ENCODE results near the gene EXO1.
"Not testable (repeated sequence)": the region's sequence is repeated elsewhere in the genome, so short reads cannot be mapped to it uniquely, and the experiment has no call there.

EXO1 gene

DNA sequence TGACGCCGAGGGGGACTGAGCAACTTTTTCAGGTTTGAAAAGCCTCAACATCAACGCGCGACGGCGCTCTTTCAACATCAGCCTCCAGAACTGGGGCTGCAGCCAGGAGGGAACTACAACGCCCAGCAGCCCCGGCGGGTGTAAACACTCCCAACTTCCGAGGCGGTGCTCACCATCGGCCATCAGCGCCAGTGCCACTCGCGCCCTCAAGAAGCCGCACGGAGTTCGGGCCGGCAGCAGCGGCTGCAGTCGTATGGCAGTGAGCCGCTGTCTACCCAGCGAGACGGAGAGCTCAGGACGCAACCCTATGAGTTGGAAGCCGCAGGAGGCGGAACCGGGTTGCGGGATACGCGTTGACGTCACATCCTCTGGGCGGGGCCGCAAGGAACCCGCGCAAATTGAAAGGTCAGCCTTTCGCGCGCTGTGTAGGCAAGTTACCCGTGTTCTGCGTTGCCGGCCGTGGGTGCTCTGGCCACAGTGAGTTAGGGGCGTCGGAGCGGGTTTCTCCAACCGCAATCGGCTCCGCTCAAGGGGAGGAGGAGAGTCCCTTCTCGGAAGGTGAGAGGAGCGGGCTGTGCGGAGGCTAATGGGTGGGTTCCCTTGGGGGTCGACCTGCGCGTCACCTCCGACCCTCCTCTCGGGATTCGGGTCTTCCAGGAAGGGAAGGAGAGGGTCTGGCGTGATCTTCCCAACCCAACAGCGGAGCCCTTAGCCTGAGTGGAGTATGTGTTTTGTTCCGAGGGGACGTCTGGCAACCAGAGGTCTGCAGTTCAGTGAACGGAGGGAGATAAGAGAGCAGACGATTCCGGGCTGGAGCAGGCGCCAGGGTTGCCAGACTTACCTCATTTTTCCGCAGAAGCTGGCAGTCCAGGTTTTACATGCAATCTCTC is at the start of gene EXO1:
Gene EXO1 (plus strand): TSS at position 409 of the 890 bp plus-strand sequence. CDS start 2,222 bp downstream, outside the sequence.
- peak; percentile 92 for DNase-seq

- DNase-seq = no peak
These were observed 48.6 kb upstream of the EXO1 start for GRCh38 chr1:241799416-241799815.

GRCh38 chr1:241800640-241801039 is 47.4 kb upstream of the EXO1 start:
- DNase-seq = no peak

DNA sequence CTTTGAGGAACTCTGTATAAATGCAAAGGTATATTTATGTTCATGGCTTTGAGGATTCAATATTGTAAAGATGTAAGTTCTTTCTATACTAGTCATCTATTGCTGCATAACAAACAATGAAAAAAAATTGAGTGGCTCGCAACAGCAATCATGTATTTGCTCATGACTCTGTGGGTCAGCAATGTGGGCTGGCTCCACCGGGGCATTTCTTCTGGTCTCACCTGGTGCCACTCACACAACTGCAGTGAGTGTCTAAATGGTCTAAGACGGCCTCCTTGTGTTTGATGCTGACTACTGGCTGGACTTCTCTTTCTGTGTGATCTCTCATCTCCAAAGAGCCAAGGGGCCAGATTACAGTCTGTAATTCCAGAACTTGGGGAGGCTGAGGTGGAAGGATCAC is 45.1 kb upstream of the EXO1 start:
- DNase-seq = no peak

GRCh38 chr1:241804706-241805105 is 43.3 kb upstream of the EXO1 start:
- not testable (repeated sequence) for DNase-seq

DNA sequence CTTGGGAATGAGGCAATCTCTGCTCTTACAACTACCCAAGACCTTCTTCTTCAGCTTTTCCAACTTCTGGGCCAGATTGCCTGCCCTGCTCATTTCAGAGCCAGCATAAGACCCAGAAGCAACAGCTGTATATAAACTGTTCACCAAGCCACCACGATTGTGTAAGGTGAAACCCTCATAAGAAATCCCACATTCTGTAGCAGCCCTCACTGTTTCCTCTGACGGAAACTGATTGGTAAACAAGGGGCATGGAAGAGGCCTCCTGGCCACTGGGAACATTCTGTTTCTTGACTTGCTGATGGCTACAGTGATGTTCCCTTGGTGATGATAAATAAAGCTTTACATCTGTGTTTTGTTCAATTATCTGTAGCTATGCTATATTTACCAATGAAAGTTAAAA is 39.7 kb upstream of the EXO1 start:
- no peak for DNase-seq

GRCh38 chr1:241810769-241811405 is 37.1 kb upstream of the EXO1 start:
- DNase-seq = no peak

DNA sequence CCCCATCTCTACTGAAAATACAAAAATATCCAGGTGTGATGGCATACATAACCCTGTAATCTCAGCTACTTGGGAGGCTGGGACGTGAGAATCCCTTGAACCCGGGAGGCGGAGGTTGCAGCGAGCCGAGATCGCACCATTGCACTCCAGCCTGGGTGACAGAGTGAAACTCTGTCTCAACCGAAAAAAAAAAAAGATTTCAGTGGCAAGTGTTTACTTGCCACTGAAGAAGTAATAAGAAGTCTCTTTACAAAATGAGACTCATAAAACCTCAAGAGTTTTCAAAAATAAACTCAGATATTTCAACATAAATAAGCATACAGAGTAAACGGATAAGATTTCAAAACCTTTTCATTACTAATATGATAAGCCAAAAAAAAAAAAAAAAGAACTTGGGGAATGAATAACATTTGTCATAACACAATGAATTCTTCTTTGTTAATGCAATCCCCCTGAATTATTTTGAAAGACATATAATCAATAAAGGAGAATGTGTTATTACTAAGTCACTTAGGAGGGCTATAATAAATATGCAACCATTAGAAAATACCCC is 34.2 kb upstream of the EXO1 start:
- DNase-seq = no peak

DNA sequence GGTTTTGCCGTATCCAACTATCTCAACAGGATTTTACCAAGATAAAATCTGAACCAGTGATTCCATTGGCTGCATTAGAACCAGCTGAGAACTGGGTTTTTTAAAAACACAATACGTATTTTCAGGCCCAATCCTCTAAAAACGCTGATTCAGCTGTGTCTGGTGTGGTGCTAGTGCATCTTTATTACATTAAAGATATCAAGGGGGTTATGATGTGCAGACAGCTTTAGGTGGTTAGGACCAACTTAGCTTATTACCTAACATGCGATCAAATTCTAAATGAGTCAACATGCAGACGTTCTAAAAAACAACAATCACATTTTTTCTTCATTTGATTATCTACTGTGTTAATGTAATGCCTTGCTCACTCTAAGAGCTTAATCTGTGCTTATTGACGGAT is 32.0 kb upstream of the EXO1 start:
- no peak for DNase-seq

DNA sequence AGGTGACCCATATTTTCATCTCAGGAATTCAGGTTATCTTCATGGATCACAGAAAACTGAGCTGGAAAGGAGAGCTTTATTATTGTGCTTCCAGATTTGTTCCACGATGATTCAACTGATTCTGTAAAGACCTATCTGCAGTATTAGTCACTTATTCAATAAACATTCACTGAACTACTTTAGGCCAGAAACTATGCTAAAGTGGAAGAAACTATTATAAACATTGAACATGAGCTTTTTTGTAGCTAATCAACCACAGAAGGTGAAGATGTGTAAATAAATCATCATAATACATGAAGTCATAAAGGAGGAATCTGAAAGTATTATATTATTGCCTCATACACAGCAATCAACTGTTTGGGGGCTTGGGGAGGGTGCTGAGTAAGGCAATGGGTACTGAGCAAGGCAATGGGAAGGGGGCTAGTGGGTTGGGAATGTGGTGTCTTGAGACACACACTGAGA is 30.6 kb upstream of the EXO1 start:
- no peak for DNase-seq

GRCh38 chr1:241817956-241818612 is 29.9 kb upstream of the EXO1 start:
- DNase-seq = no peak

DNA sequence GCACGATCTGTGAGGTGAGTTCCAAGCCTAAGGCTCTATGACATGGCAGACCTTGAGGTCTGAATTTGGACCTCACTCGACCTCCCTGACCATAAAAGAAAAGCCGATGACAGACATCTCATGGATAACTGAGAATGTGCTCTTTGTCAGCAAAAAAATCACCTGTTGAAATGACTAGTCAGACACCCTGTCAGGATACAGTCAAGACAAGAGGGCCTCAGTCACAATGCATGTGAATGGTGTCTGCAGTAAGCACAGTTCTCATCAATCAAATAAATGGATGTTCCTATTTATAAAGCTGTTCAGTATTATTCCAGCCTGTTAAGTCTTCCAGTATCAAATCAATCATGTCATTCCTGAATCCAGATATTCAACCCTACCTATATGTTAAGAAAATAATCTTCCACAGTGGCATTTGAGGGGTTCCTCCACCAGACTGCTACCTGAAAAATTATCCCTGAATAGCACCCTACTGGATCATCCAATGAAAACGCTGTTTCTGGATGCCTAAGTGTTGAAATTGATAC is 28.6 kb upstream of the EXO1 start:
- no peak for DNase-seq

- no peak for DNase-seq
These were observed 26.6 kb upstream of the EXO1 start for GRCh38 chr1:241821363-241821762.

- DNase-seq = no peak
These were observed 25.2 kb upstream of the EXO1 start for GRCh38 chr1:241822846-241823245.

DNA sequence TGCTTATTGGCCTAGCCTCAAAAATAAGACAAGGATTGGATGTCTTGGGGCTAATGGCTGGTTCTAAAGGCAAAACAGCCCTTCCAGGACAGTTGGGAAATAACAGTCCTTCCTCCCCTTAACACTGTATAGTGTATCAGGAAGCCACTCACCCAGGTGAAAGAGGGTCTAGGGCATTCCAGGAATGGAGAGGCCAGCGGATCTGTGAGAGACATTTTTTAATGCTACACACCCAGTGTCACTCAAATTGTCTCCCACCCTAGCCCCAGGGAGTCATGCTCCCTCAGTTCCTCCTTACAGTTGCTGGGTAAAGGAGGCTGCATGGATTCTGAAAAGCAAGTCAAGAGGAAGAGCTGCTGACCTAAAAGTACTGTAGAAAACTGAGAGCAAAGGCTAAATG is 24.1 kb upstream of the EXO1 start:
- no peak for DNase-seq

DNA sequence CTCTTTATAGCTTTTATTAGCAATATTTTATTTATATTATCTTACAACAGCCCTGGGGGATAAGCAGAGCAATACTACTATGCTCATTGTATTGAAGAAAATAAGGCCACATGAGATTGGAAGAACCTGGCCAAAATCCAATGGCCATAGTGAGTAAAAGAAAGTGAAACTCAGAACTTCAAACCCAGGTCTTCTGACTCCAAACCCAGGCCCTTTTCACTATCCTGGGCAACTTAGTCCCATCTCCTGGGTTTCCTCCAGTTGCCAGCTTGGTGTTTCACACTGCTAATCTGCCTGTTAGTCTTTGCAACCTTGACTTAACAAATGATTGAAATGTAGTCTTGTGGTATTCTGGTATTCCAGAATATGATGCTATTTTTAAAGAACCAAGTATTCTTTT is 22.4 kb upstream of the EXO1 start:
- no peak for DNase-seq

GRCh38 chr1:241826613-241827012 is 21.4 kb upstream of the EXO1 start:
- not testable (repeated sequence) for DNase-seq

GRCh38 chr1:241827264-241827663 is 20.7 kb upstream of the EXO1 start:
- no peak for DNase-seq

DNA sequence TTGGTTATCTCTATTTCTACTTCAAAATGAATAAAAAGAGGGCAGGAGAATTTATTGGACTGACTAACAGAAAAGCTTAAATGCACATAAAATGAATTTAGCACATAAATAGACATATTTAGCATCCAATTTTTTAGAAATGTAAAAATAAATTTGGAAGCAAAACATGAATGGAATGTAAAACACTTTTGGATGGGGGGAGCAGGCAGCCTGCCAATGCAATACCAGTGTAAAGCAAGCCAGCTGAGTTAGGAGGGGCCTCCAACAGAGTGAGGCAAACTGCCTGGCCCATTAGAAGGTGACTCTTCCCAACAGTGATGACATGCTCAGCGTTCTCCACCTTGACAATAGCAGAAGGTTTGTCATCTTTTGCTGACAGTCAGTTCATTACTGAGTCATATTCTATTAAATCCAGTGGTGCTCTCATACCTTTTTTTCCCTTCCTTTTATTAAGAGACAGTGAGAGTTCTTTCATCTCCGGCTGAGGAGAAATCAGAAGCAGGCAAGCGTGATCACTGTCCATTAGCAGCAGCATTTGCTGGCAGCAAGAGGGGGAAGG is 19.5 kb upstream of the EXO1 start:
- DNase-seq = peak; percentile 19

- no peak for DNase-seq
These were observed 18.5 kb upstream of the EXO1 start for GRCh38 chr1:241829468-241829867.

DNA sequence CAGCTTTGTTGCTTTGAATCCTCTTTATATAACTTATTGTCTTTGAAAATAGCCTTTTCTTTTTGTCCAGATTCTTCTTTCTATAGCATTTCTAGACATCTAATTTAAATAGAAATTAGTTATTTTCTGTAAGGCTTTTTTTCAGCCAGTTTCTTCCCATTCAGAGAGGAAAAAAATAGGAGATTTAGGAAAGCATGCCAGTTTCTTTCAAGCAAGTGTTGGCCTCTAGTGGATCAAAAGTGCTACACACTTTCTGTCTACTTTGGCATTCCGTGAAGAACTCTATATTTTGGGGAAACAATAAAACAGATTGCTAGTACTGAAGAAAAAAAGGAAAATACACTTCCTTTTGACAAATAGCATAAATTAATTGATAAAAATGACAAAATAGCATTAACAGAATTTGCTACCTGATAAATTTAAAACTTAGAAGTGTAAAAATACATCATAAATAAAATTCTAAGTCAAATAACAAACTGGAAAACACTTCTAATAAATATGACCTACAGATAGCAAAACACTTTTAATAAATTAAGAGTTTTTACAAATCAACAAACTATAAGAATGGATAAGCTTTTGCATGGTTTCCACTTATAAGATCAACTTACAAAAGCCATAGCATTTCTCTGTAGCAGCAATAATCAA is 13.1 kb upstream of the EXO1 start:
- DNase-seq = peak; percentile 12

- no peak for DNase-seq
These were observed 11.1 kb upstream of the EXO1 start for GRCh38 chr1:241836941-241837340.

Data from NCI-H1092 (cell line).